ENCODE results near the gene MKLN1.

MKLN1 gene

GRCh38 chr7:131355917-131356777, 28.5 kb downstream of the MKLN1 start:
- no peak for ATAC-seq

GRCh38 chr7:131357282-131357880, 29.7 kb downstream of the MKLN1 start:
- peak; percentile 35; the same call in 2 of the 3 replicates for ATAC-seq
- TF ChIP-seq ARNTL (CRISPR knock-in tag; IDR thresholded peaks at IDR 0.05; ENCODE audit: borderline replicate concordance, low read depth) (no peak), PATZ1 (CRISPR knock-in tag; IDR thresholded peaks at IDR 0.05; ENCODE audit: borderline replicate concordance) (no peak), TSHZ2 (CRISPR knock-in tag; IDR thresholded peaks at IDR 0.05) (no peak), ESRRG (CRISPR knock-in tag; IDR thresholded peaks at IDR 0.05) (no peak), BACH2 (CRISPR knock-in tag; IDR thresholded peaks at IDR 0.05; ENCODE audit: borderline replicate concordance) (no peak), ISL1 (CRISPR knock-in tag; IDR thresholded peaks at IDR 0.05) (no peak), ZFP3 (CRISPR knock-in tag; IDR thresholded peaks at IDR 0.05) (no peak), ZFP30 (CRISPR knock-in tag; IDR thresholded peaks at IDR 0.05) (no peak), ZNF565 (CRISPR knock-in tag; conservative IDR thresholded peaks at IDR 0.05; ENCODE audit: low read depth) (no peak), GLIS3 (CRISPR knock-in tag; IDR thresholded peaks at IDR 0.05) (no peak), CSDC2 (CRISPR knock-in tag; IDR thresholded peaks at IDR 0.05) (no peak), ZNF70 (CRISPR knock-in tag; IDR thresholded peaks at IDR 0.05) (no peak), RARB (CRISPR knock-in tag; IDR thresholded peaks at IDR 0.05) (no peak), ZC3H10 (CRISPR knock-in tag; IDR thresholded peaks at IDR 0.05) (no peak), TCF4 (CRISPR knock-in tag; IDR thresholded peaks at IDR 0.05; ENCODE audit: borderline replicate concordance) (no peak)

More at GRCh38 chr7:131355917-131356777, 28.5 kb downstream of the MKLN1 start:
- TF ChIP-seq ZC3H10 (CRISPR knock-in tag; IDR thresholded peaks at IDR 0.05) (no peak), BACH2 (CRISPR knock-in tag; IDR thresholded peaks at IDR 0.05; ENCODE audit: borderline replicate concordance) (no peak), RARB (CRISPR knock-in tag; IDR thresholded peaks at IDR 0.05) (no peak), ARNTL (CRISPR knock-in tag; IDR thresholded peaks at IDR 0.05; ENCODE audit: borderline replicate concordance, low read depth) (no peak), ZNF565 (CRISPR knock-in tag; conservative IDR thresholded peaks at IDR 0.05; ENCODE audit: low read depth) (no peak), ZFP30 (CRISPR knock-in tag; IDR thresholded peaks at IDR 0.05) (no peak), TSHZ2 (CRISPR knock-in tag; IDR thresholded peaks at IDR 0.05) (no peak), ZFP3 (CRISPR knock-in tag; IDR thresholded peaks at IDR 0.05) (no peak), ESRRG (CRISPR knock-in tag; IDR thresholded peaks at IDR 0.05) (no peak), GLIS3 (CRISPR knock-in tag; IDR thresholded peaks at IDR 0.05) (no peak), OSR1 (CRISPR knock-in tag; IDR thresholded peaks at IDR 0.05) (no peak), ISL1 (CRISPR knock-in tag; IDR thresholded peaks at IDR 0.05) (no peak), TCF4 (CRISPR knock-in tag; IDR thresholded peaks at IDR 0.05; ENCODE audit: borderline replicate concordance) (no peak), CREB5 (CRISPR knock-in tag; IDR thresholded peaks at IDR 0.05; ENCODE audit: low read depth) (no peak), POU6F1 (CRISPR knock-in tag; IDR thresholded peaks at IDR 0.05; ENCODE audit: borderline replicate concordance, low read depth) (no peak), CSDC2 (CRISPR knock-in tag; IDR thresholded peaks at IDR 0.05) (no peak)

All from SK-N-SH treated with all-trans-retinoic acid at 6 μM for 48 hours (cell line).